ENCODE measurements around the gene GAS1.

GAS1 gene

DNA sequence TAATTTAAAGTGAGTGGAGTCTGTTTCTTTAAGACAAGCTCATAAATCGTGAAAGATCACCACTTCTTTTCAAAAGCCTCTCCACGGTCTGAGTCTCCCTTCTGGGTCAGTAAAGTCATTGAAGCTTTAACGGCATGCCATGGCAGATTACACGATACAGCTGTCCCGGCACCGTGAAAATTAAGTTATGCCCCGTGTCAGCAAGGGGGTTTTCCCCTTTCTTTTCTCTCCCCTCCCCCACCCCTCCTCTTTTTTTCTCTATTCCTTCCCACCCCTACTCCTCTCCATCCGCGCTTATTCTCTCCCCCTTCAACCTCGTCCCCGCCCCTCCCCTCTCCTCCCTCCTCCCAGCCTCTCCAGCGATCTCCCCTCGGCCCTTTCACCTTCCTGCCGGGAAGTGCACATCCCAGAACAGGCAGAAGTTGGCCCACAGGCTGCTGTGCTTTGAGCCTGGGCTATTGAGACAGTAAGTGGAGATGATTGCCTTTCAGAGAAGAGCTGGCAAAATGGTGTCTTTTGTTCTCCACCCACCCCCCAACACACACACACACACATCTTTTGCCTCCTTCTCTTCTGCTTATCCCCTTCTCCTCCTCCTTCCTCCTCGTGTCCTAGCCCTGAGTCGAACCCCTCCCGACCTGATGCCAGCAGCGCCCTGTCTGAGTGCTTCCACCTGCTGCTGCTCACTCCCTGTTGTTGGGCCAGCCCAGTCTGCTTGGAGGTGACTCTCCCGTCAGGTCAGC lies 44.1 kb downstream of the GAS1 start:
- Histone ChIP-seq H3K9ac (ENCODE audit: low read depth in 1 of 2, low read length in 2 of 2) (no peak overlapping the region), H3K27ac (ENCODE audit: low read depth, low read length) (no peak overlapping the region), H3K4me1 (ENCODE audit: control insufficient read depth in 1 of 2, insufficient read depth in 2 of 2, low read length in 2 of 2) (peaks cover 5 to 7% of the 10 kb centered on the region in 2 donors), H3K27me3 (ENCODE audit: control insufficient read depth in 1 of 2, insufficient read depth in 2 of 2, low read length in 2 of 2) (peaks cover 15 to 17% of the 10 kb centered on the region in 2 donors), H3K4me3 (ENCODE audit: low read depth in 1 of 2, low read length in 2 of 2) (peak overlapping the region; percentile 27 to 51), H3K36me3 (ENCODE audit: control insufficient read depth in 1 of 2, insufficient read depth in 2 of 2, low read length in 2 of 2) (no peaks in the 10 kb centered on the region), H3K9me3 (ENCODE audit: control insufficient read depth in 1 of 2, low read length in 2 of 2) (no peaks in the 10 kb centered on the region)

- Histone ChIP-seq H3K4me3 (ENCODE audit: low read depth in 1 of 2, low read length in 2 of 2) (peak overlapping the region; percentile 27 to 51), H3K36me3 (ENCODE audit: control insufficient read depth in 1 of 2, insufficient read depth in 2 of 2, low read length in 2 of 2) (no peaks in the 10 kb centered on the region), H3K9me3 (ENCODE audit: control insufficient read depth in 1 of 2, low read length in 2 of 2) (no peaks in the 10 kb centered on the region), H3K9ac (ENCODE audit: low read depth in 1 of 2, low read length in 2 of 2) (no peak overlapping the region), H3K27ac (ENCODE audit: low read depth, low read length) (no peak overlapping the region), H3K4me1 (ENCODE audit: control insufficient read depth in 1 of 2, insufficient read depth in 2 of 2, low read length in 2 of 2) (peaks cover 5 to 7% of the 10 kb centered on the region in 2 donors), H3K27me3 (ENCODE audit: control insufficient read depth in 1 of 2, insufficient read depth in 2 of 2, low read length in 2 of 2) (peaks cover 16 to 17% of the 10 kb centered on the region in 2 donors)
Measured at GRCh38 chr9:86902586-86902985, 44.7 kb downstream of the GAS1 start.

DNA sequence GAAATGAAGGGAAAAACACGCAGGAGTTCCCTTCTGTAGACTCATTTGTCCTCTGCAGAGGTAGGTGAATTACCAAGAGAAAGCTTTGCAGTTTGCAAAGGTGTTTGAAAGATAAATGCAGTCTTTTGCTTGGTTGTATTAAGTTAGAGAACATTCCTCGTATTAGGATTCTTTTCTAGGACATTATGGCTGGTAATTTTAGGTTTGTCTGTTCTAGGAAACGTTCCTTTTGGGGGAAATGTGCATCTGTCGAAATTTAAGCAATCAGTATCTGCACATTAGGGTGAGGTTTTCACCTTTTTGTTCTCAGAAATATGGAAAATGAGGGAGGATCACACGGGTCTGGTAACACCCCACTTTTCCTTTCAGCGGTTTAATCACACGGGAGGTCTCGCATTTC lies 45.1 kb downstream of the GAS1 start:
- no peak overlapping the region for H3K9ac ChIP-seq (ENCODE audit: low read depth in 1 of 2, low read length in 2 of 2)
- H3K9me3 ChIP-seq (ENCODE audit: control insufficient read depth in 1 of 2, low read length in 2 of 2): no peaks in the 10 kb centered on the region
- no peaks in the 10 kb centered on the region for H3K36me3 ChIP-seq (ENCODE audit: control insufficient read depth in 1 of 2, insufficient read depth in 2 of 2, low read length in 2 of 2)
- peaks cover 5 to 7% of the 10 kb centered on the region in 2 donors for H3K4me1 ChIP-seq (ENCODE audit: control insufficient read depth in 1 of 2, insufficient read depth in 2 of 2, low read length in 2 of 2)
- peaks cover 16 to 17% of the 10 kb centered on the region in 2 donors for H3K27me3 ChIP-seq (ENCODE audit: control insufficient read depth in 1 of 2, insufficient read depth in 2 of 2, low read length in 2 of 2)
- H3K27ac ChIP-seq (ENCODE audit: low read depth, low read length): no peak overlapping the region
- peak overlapping the region; percentile 27 to 51 for H3K4me3 ChIP-seq (ENCODE audit: low read depth in 1 of 2, low read length in 2 of 2)

GRCh38 chr9:86901511-86901910 lies 45.8 kb downstream of the GAS1 start:
- Histone ChIP-seq H3K27ac (ENCODE audit: low read depth, low read length) (no peak overlapping the region), H3K36me3 (ENCODE audit: control insufficient read depth in 1 of 2, insufficient read depth in 2 of 2, low read length in 2 of 2) (no peaks in the 10 kb centered on the region), H3K27me3 (ENCODE audit: control insufficient read depth in 1 of 2, insufficient read depth in 2 of 2, low read length in 2 of 2) (peaks cover 16 to 17% of the 10 kb centered on the region in 2 donors), H3K9ac (ENCODE audit: low read depth in 1 of 2, low read length in 2 of 2) (no peak overlapping the region), H3K4me3 (ENCODE audit: low read depth in 1 of 2, low read length in 2 of 2) (no peak overlapping the region), H3K4me1 (ENCODE audit: control insufficient read depth in 1 of 2, insufficient read depth in 2 of 2, low read length in 2 of 2) (peaks cover 5 to 7% of the 10 kb centered on the region in 2 donors), H3K9me3 (ENCODE audit: control insufficient read depth in 1 of 2, low read length in 2 of 2) (no peaks in the 10 kb centered on the region)
